HEK293T (cell line): ENCODE results near the gene WDR37.

ENCODE experiments used
- L3MBTL2 ChIP-seq: fragments of 450-650 bp; conservative IDR thresholded peaks from 2 replicates; pipeline ENCODE4 v1.6.1; 2016; ENCODE audit warnings: mild to moderate bottlenecking
- SP1 ChIP-seq: fragments of 450-650 bp; IDR thresholded peaks from 2 replicates; pipeline ENCODE4 v1.6.1; 2017
- ZNF384 ChIP-seq: fragments of 450-650 bp; IDR thresholded peaks from 2 replicates; pipeline ENCODE4 v1.6.1; 2016
- TF ChIP-seq, protein P1 (sequence below): fragments of 450-650 bp; IDR thresholded peaks from 2 replicates; pipeline ENCODE4 v1.6.1; 2016

DNA sequence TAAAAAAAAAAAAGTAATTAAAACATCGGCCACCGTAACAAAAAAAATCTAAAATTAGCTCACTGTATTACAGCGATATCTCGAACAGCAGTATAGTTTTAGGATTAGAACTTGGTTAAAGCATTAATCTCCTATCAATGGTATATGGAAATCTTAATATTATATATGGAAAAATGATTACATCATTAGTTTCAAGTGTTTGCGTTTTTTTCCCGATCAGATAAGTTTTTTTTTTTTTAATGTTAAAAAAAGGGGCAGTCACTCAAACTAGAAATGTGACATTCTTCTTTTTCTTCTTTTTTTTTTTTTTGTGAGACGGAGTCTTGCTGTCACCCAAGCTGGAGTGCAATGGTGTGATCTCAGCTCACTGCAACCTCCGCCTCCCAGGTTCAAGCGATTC, 14.7 kb upstream of the WDR37 start:
- TF ChIP-seq, protein P1, sequence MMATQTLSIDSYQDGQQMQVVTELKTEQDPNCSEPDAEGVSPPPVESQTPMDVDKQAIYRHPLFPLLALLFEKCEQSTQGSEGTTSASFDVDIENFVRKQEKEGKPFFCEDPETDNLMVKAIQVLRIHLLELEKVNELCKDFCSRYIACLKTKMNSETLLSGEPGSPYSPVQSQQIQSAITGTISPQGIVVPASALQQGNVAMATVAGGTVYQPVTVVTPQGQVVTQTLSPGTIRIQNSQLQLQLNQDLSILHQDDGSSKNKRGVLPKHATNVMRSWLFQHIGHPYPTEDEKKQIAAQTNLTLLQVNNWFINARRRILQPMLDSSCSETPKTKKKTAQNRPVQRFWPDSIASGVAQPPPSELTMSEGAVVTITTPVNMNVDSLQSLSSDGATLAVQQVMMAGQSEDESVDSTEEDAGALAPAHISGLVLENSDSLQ, result no peak
- TF ChIP-seq ZNF384 (no peak), SP1 (no peak), L3MBTL2 (no peak)
